A549 (cell line): ENCODE measurements around the gene CLC.

ENCODE experiments used
- BHLHE40 ChIP-seq: IDR thresholded peaks from 2 replicates; pipeline ENCODE4 v1.6.1; 2012; ENCODE audit warnings: low read depth, low read length, inconsistent platforms
- CBX8 ChIP-seq: fragments of 200-600 bp; sonication (generic); IDR thresholded peaks from 2 replicates; pipeline ENCODE4 v1.6.1; 2016
- CHD2 ChIP-seq: fragments of 150-350 bp; IDR thresholded peaks from 2 replicates; pipeline ENCODE4 v1.6.1; 2014; ENCODE audit warnings: low read length; ENCODE audit not compliant: partially characterized antibody
- CTCF ChIP-seq: fragments of >200 bp; sonication (Bioruptor Twin); formaldehyde crosslinking; IDR thresholded peaks from 3 replicates; pipeline ENCODE4 v1.5.1; 2016
- EHMT2 ChIP-seq: fragments of 200-600 bp; sonication (generic); IDR thresholded peaks from 2 replicates; pipeline ENCODE4 v1.6.1; 2016; ENCODE audit warnings: antibody characterized with exemption, low read depth, mild to moderate bottlenecking, moderate library complexity
- NFE2L2 ChIP-seq: fragments of 150-350 bp; conservative IDR thresholded peaks from 2 replicates; pipeline ENCODE4 v1.6.1; 2014; ENCODE audit warnings: low read length
- POLR2A ChIP-seq: IDR thresholded peaks from 2 replicates; pipeline ENCODE4 v1.6.1; 2012; ENCODE audit warnings: mild to moderate bottlenecking, low read length
- POLR2AphosphoS2 ChIP-seq: conservative IDR thresholded peaks from 2 replicates; pipeline ENCODE4 v1.6.1; 2012; ENCODE audit warnings: low read length, improper control_type of control experiment, inconsistent platforms
- RFX5 ChIP-seq: fragments of 450-650 bp; IDR thresholded peaks from 2 replicates; pipeline ENCODE4 v1.7.1; 2014; ENCODE audit warnings: antibody characterized with exemption, mild to moderate bottlenecking, moderate library complexity
- SMC3 ChIP-seq: fragments of >200 bp; sonication (Bioruptor Twin); formaldehyde crosslinking; IDR thresholded peaks from 3 replicates; pipeline ENCODE4 v1.6.1; 2018; ENCODE audit warnings: inconsistent platforms
- TF ChIP-seq, protein P1 (sequence below): fragments of 250-450 bp; sonication (Bioruptor Pico); IDR thresholded peaks from 2 replicates; pipeline ENCODE4 v1.5.0; 2020; ENCODE audit warnings: low read depth, mild to moderate bottlenecking, moderate library complexity
- TF ChIP-seq, protein P2 (sequence below): fragments of 450-650 bp; IDR thresholded peaks from 2 replicates; pipeline ENCODE4 v1.6.1; 2014; ENCODE audit warnings: antibody characterized with exemption
- TF ChIP-seq, protein P3 (sequence below): fragments of 250-450 bp; sonication (Bioruptor Pico); IDR thresholded peaks from 2 replicates; pipeline ENCODE4 v1.5.0; 2021; ENCODE audit warnings: mild to moderate bottlenecking, moderate library complexity, borderline replicate concordance
- TF ChIP-seq, protein P4 (sequence below): IDR thresholded peaks from 2 replicates; pipeline ENCODE4 v1.6.1; 2012

- no peak for TF ChIP-seq POLR2A
- TF ChIP-seq, protein P1, sequence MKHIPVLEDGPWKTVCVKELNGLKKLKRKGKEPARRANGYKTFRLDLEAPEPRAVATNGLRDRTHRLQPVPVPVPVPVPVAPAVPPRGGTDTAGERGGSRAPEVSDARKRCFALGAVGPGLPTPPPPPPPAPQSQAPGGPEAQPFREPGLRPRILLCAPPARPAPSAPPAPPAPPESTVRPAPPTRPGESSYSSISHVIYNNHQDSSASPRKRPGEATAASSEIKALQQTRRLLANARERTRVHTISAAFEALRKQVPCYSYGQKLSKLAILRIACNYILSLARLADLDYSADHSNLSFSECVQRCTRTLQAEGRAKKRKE (CRISPR knock-in tag), result no peak
- no peak for TF ChIP-seq CTCF
- TF ChIP-seq, protein P2, sequence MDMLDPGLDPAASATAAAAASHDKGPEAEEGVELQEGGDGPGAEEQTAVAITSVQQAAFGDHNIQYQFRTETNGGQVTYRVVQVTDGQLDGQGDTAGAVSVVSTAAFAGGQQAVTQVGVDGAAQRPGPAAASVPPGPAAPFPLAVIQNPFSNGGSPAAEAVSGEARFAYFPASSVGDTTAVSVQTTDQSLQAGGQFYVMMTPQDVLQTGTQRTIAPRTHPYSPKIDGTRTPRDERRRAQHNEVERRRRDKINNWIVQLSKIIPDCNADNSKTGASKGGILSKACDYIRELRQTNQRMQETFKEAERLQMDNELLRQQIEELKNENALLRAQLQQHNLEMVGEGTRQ, result no peak
- no peak for TF ChIP-seq CBX8
- no peak for TF ChIP-seq CHD2
- TF ChIP-seq RFX5, result no peak
- TF ChIP-seq, protein P3, sequence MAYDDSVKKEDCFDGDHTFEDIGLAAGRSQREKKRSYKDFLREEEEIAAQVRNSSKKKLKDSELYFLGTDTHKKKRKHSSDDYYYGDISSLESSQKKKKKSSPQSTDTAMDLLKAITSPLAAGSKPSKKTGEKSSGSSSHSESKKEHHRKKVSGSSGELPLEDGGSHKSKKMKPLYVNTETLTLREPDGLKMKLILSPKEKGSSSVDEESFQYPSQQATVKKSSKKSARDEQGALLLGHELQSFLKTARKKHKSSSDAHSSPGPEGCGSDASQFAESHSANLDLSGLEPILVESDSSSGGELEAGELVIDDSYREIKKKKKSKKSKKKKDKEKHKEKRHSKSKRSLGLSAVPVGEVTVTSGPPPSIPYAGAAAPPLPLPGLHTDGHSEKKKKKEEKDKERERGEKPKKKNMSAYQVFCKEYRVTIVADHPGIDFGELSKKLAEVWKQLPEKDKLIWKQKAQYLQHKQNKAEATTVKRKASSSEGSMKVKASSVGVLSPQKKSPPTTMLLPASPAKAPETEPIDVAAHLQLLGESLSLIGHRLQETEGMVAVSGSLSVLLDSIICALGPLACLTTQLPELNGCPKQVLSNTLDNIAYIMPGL (CRISPR knock-in tag), result no peak
- no peak for TF ChIP-seq SMC3
- no peak for TF ChIP-seq POLR2AphosphoS2
- TF ChIP-seq, protein P4, sequence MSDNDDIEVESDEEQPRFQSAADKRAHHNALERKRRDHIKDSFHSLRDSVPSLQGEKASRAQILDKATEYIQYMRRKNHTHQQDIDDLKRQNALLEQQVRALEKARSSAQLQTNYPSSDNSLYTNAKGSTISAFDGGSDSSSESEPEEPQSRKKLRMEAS, result no peak
- no peak for TF ChIP-seq NFE2L2
- no peak for TF ChIP-seq EHMT2
- TF ChIP-seq BHLHE40, result no peak
Observed at GRCh38 chr19:39768334-39768733, 30.5 kb upstream of the CLC start.
